ENCODE measurements around the gene PIEZO2.

DNA sequence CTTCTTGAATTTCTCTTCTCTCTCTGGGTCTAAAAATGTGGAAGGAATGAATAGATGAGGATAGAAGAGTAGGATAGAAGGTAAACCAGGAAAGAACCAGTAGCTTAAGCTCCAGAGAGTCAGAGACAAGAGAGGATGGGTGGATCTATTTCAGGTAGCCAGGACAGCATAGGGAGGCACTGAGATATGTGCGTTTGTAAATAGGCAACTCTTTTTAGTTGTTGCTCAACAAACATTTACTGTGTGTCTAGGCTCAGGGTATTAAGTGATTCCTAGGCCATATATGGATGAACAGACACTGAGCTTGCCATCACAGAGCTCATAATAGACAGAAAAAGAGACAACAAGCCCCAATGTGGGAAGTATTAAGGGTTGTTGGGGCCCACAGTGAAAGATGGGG, 463.1 kb downstream of the PIEZO2 start:
- no peak for TF ChIP-seq POLR2A (IDR thresholded peaks at IDR 0.05)
- TF ChIP-seq, protein P1, sequence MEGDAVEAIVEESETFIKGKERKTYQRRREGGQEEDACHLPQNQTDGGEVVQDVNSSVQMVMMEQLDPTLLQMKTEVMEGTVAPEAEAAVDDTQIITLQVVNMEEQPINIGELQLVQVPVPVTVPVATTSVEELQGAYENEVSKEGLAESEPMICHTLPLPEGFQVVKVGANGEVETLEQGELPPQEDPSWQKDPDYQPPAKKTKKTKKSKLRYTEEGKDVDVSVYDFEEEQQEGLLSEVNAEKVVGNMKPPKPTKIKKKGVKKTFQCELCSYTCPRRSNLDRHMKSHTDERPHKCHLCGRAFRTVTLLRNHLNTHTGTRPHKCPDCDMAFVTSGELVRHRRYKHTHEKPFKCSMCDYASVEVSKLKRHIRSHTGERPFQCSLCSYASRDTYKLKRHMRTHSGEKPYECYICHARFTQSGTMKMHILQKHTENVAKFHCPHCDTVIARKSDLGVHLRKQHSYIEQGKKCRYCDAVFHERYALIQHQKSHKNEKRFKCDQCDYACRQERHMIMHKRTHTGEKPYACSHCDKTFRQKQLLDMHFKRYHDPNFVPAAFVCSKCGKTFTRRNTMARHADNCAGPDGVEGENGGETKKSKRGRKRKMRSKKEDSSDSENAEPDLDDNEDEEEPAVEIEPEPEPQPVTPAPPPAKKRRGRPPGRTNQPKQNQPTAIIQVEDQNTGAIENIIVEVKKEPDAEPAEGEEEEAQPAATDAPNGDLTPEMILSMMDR (IDR thresholded peaks at IDR 0.05 in 4 of 5, conservative IDR thresholded peaks at IDR 0.05 in 1 of 5), result no peak
